Activated CD8-positive, alpha-beta T cell treated with anti-CD3 and anti-CD28 coated beads for 36 hours (primary cell): ENCODE results near the gene RARRES2. TPM values are rescaled to one million over a fixed set of nuclear protein-coding genes. Genes with fewer than 3 reads are reported as not detected.
A peak's percentile ranks its signal among the peaks of the same experiment; 100 is the strongest.

Experiments
- ATAC-seq: fragments of 200-7000 bp; cut with Tn5 transposase; one replicate; pipeline ENCODE4 v1.10.0; 2021; ENCODE audit warnings: mild to moderate bottlenecking, moderate library complexity
- CTCF ChIA-PET: fragments of 350-600 bp; sonication (Branson Sonifier 250); formaldehyde crosslinking; loops from one replicate; lab custom pipeline; 2021; ENCODE audit warnings: antibody characterized with exemption; lab: Charles Lee
- POLR2A ChIA-PET: fragments of 350-600 bp; sonication (Branson Sonifier 250); formaldehyde crosslinking; loops from one replicate; lab custom pipeline; 2021; ENCODE audit warnings: antibody characterized with exemption; lab: Charles Lee
- DNase-seq: peaks from one replicate; pipeline ENCODE4 v3.0.0-alpha.2; 2020
- H3K27ac Mint-ChIP-seq: one replicate; pipeline ENCODE4 v1.8.0; 2021; ENCODE audit warnings: mild to moderate bottlenecking, mixed read lengths
- H3K27me3 Mint-ChIP-seq: one replicate; pipeline ENCODE4 v1.8.0; 2021; ENCODE audit warnings: mixed read lengths
- H3K36me3 Mint-ChIP-seq: one replicate; pipeline ENCODE4 v1.8.0; 2021; ENCODE audit warnings: low read depth, mixed read lengths
- H3K4me1 Mint-ChIP-seq: one replicate; pipeline ENCODE4 v1.8.0; 2021; ENCODE audit warnings: low read depth, mixed read lengths
- H3K4me3 Mint-ChIP-seq: one replicate; pipeline ENCODE4 v1.8.0; 2021; ENCODE audit warnings: mild to moderate bottlenecking, moderate library complexity, mixed read lengths
- H3K9me3 Mint-ChIP-seq: one replicate; pipeline ENCODE4 v1.8.0; 2021; ENCODE audit warnings: mixed read lengths
- CTCF ChIP-seq: fragments of 200-600 bp; IDR thresholded peaks from one replicate; pipeline ENCODE4 v1.8.0; 2022; ENCODE audit warnings: antibody characterized with exemption, mild to moderate bottlenecking
- intact Hi-C: fragments of 100-400 bp; cut with micrococcal nuclease; formaldehyde crosslinking; loops from one replicate; pipeline ENCODE4 v1.10.0; 2022
- total RNA-seq, 2 experiments: library from RNA; stranded (reverse); gene quantifications; one replicate each; pipeline ENCODE4 v1.2.3, GENCODE V29; 2021

RARRES2 gene
- total RNA-seq, 2 experiments from 2014 or later = not detected

- peaks cover 19% of the 10 kb centered on the region for H3K4me1 Mint-ChIP-seq
- ChIA-PET CTCF (no interaction called here), POLR2A (interaction anchor here (0.8 to 1.6 kb wide), 3 partner anchors 29 to 77 kb away, joined by 3 to 4 read pairs (median 4); no protein-coding TSS in a partner anchor)
- no peaks in the 10 kb centered on the region for H3K27me3 Mint-ChIP-seq
- H3K9me3 Mint-ChIP-seq = no peaks in the 10 kb centered on the region
- no peak for TF ChIP-seq CTCF
- intact Hi-C loops = no loop called here
- DNase-seq (no peak), ATAC-seq (no peak)
- H3K4me3 Mint-ChIP-seq = no peak overlapping the region
- no peak overlapping the region for H3K27ac Mint-ChIP-seq
- peaks cover 42% of the 10 kb centered on the region for H3K36me3 Mint-ChIP-seq
These were observed 11.9 kb downstream of the RARRES2 start for GRCh38 chr7:150329331-150330120.

- H3K27ac Mint-ChIP-seq = no peak overlapping the region
- no peak for DNase-seq
- CTCF ChIA-PET = interaction anchor here (1.2 kb wide), 1 partner anchor 30 kb away, joined by 3 read pairs; no protein-coding TSS in a partner anchor
These were observed 14.1 kb downstream of the RARRES2 start for GRCh38 chr7:150327308-150327707.

GRCh38 chr7:150326657-150327268, 14.7 kb downstream of the RARRES2 start:
- CTCF ChIA-PET = interaction anchor here (0.7 to 1.4 kb wide), 3 partner anchors 31 to 122 kb away, joined by 3 read pairs; a partner anchor contains a TSS
- ATAC-seq (no peak), DNase-seq (no peak)
- H3K27me3 Mint-ChIP-seq = no peaks in the 10 kb centered on the region
- H3K36me3 Mint-ChIP-seq = peaks cover 56% of the 10 kb centered on the region
- no peak overlapping the region for H3K27ac Mint-ChIP-seq
- POLR2A ChIA-PET = interaction anchor here (0.5 to 1.4 kb wide), 3 partner anchors 10 to 42 kb away, joined by 3 read pairs; partner anchors contain the start of gene REPIN1
- H3K4me3 Mint-ChIP-seq = no peak overlapping the region
- H3K4me1 Mint-ChIP-seq = peaks cover 32% of the 10 kb centered on the region
- H3K9me3 Mint-ChIP-seq = no peaks in the 10 kb centered on the region
- intact Hi-C loops = no loop called here
- TF ChIP-seq CTCF = no peak

More at GRCh38 chr7:150327308-150327707, 14.1 kb downstream of the RARRES2 start:
- Mint-ChIP-seq H3K9me3 (no peaks in the 10 kb centered on the region), H3K4me3 (no peak overlapping the region), H3K36me3 (peaks cover 52% of the 10 kb centered on the region), H3K27me3 (no peaks in the 10 kb centered on the region), H3K4me1 (peaks cover 26% of the 10 kb centered on the region)
- intact Hi-C loops = no loop called here
- POLR2A ChIA-PET = interaction anchor here (1.4 kb wide), 1 partner anchor 17 kb away, joined by 3 read pairs; no protein-coding TSS in a partner anchor
- no peak for ATAC-seq
- TF ChIP-seq CTCF = no peak

- ChIA-PET CTCF (interaction anchor here (0.7 to 1.4 kb wide), 2 partner anchors 80 to 123 kb away, joined by 3 read pairs; a partner anchor contains a TSS), POLR2A (interaction anchor here (0.5 to 1.4 kb wide), 3 partner anchors 9 to 43 kb away, joined by 3 read pairs; partner anchors contain the start of gene REPIN1)
- ATAC-seq (no peak), DNase-seq (no peak)
- H3K27me3 Mint-ChIP-seq = no peaks in the 10 kb centered on the region
- peaks cover 39% of the 10 kb centered on the region for H3K4me1 Mint-ChIP-seq
- peaks cover 60% of the 10 kb centered on the region for H3K36me3 Mint-ChIP-seq
- H3K4me3 Mint-ChIP-seq = no peak overlapping the region
- peak overlapping the region; percentile 3 for H3K27ac Mint-ChIP-seq
- intact Hi-C loops = no loop called here
- no peaks in the 10 kb centered on the region for H3K9me3 Mint-ChIP-seq
- TF ChIP-seq CTCF = no peak
These were observed 15.5 kb downstream of the RARRES2 start for GRCh38 chr7:150325901-150326300.
